ENCODE measurements around the gene TCHH. TPM values are rescaled to one million over a fixed set of nuclear protein-coding genes. Genes with fewer than 3 reads are reported as not detected.

TCHH gene
- total and polyA plus RNA-seq, 2 of the 13 experiments (the other 11 are each of a cell fraction or from before 2014, with no cell fraction given) = not detected

DNA sequence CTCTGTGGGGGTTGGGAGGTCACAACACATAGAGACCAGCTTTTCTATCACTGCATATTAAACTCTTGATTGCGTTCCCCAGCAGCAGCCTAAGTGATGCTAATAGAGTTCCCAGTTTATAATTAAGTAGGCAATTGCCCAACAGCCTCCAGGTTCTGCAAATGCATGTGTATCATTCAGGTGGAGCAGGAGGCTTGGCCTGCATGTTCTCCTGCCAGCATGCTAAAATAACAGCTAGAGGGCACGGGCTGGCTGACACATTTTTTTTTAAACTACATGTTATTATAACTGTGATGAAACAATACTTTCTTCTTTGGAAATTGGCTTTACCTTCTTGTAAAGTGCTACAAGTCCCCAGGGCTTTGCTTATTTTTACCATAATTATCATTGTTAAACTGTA lies 10.4 kb downstream of the TCHH start:
- no peaks in the 10 kb centered on the region for H3K4me1 ChIP-seq (ENCODE audit: insufficient read depth, low read length)
- intact Hi-C loops (cut with micrococcal nuclease; ENCODE audit: unreplicated experiment) = no loop called here
- no peaks in the 10 kb centered on the region for H3K79me2 ChIP-seq (ENCODE audit: insufficient read depth, low read length)
- FAIRE-seq (no peak), DNase-seq (ENCODE audit: low spot score) (no peak), ATAC-seq (no peak)
- no peak overlapping the region for H3K9ac ChIP-seq (ENCODE audit: insufficient read depth, low read depth, low read length)
- ChIA-PET CTCF (ENCODE audit: low intra/inter-chr PET ratio, low total read pairs) (no interaction called here), POLR2A (no interaction called here)
- no peaks in the 10 kb centered on the region for H3K36me3 ChIP-seq (replicated peaks in 1 of 2; ENCODE audit: control insufficient read depth in 1 of 2, insufficient read depth in 2 of 2, low read length in 2 of 2)
- no peak overlapping the region for H3K4me2 ChIP-seq (ENCODE audit: low read depth, low read length)
- peaks cover 0 to 18% of the 10 kb centered on the region in 2 experiments; a peak in 2 of 5 replicates for H3K27me3 ChIP-seq (ENCODE audit: control insufficient read depth in 1 of 2, insufficient read depth in 2 of 2, low read length in 2 of 2)
- no peaks in the 10 kb centered on the region for H3K9me3 ChIP-seq (ENCODE audit: low read length)
- no peak overlapping the region for H3K27ac ChIP-seq (ENCODE audit: extremely low read length, insufficient read depth, low read length)
- 0% methylated on average over 2 of the region's 2 CpGs for WGBS (ENCODE audit: low lambda C conversion rate)
- in situ Hi-C loops (cut with HindIII; ENCODE audit: extremely low pct_ligation_motif_present, low pct_unique_long_range_greater_than_20kb) = no loop called here
- no peaks in the 10 kb centered on the region for H4K20me1 ChIP-seq (ENCODE audit: insufficient read depth, low read length)
- H2AFZ ChIP-seq (ENCODE audit: low read length) = no peak overlapping the region
- BruUV-seq (replicated peaks) = no TSS peak
- H3K4me3 ChIP-seq (replicated peaks in 1 of 3; ENCODE audit: insufficient read depth in 1 of 3, low read depth in 2 of 3, low read length in 3 of 3) = no peak overlapping the region
- no peak for TF ChIP-seq TOE1 (CRISPR knock-in tag; IDR thresholded peaks at IDR 0.05)
- TF ChIP-seq ZSCAN20 (CRISPR knock-in tag; IDR thresholded peaks at IDR 0.05; ENCODE audit: borderline replicate concordance) = no peak
- no peak for TF ChIP-seq GATAD1 (CRISPR knock-in tag; IDR thresholded peaks at IDR 0.05)
- no peak for TF ChIP-seq ZNF530 (CRISPR knock-in tag; IDR thresholded peaks at IDR 0.05; ENCODE audit: low read depth)
- TF ChIP-seq ZNF33A (CRISPR knock-in tag; IDR thresholded peaks at IDR 0.05; ENCODE audit: borderline replicate concordance) = no peak
- TF ChIP-seq NR1H2 (CRISPR knock-in tag; IDR thresholded peaks at IDR 0.05; ENCODE audit: borderline replicate concordance, low read depth) = no peak
- no peak for TF ChIP-seq ZNF33B (CRISPR knock-in tag; IDR thresholded peaks at IDR 0.05)
- no peak for TF ChIP-seq ONECUT2 (CRISPR knock-in tag; IDR thresholded peaks at IDR 0.05)
- TF ChIP-seq KMT2A (CRISPR knock-in tag; IDR thresholded peaks at IDR 0.05) = no peak
- no peak for TF ChIP-seq HCFC1 (IDR thresholded peaks at IDR 0.05; ENCODE audit: low read depth, low read length)
- TF ChIP-seq, protein P1, sequence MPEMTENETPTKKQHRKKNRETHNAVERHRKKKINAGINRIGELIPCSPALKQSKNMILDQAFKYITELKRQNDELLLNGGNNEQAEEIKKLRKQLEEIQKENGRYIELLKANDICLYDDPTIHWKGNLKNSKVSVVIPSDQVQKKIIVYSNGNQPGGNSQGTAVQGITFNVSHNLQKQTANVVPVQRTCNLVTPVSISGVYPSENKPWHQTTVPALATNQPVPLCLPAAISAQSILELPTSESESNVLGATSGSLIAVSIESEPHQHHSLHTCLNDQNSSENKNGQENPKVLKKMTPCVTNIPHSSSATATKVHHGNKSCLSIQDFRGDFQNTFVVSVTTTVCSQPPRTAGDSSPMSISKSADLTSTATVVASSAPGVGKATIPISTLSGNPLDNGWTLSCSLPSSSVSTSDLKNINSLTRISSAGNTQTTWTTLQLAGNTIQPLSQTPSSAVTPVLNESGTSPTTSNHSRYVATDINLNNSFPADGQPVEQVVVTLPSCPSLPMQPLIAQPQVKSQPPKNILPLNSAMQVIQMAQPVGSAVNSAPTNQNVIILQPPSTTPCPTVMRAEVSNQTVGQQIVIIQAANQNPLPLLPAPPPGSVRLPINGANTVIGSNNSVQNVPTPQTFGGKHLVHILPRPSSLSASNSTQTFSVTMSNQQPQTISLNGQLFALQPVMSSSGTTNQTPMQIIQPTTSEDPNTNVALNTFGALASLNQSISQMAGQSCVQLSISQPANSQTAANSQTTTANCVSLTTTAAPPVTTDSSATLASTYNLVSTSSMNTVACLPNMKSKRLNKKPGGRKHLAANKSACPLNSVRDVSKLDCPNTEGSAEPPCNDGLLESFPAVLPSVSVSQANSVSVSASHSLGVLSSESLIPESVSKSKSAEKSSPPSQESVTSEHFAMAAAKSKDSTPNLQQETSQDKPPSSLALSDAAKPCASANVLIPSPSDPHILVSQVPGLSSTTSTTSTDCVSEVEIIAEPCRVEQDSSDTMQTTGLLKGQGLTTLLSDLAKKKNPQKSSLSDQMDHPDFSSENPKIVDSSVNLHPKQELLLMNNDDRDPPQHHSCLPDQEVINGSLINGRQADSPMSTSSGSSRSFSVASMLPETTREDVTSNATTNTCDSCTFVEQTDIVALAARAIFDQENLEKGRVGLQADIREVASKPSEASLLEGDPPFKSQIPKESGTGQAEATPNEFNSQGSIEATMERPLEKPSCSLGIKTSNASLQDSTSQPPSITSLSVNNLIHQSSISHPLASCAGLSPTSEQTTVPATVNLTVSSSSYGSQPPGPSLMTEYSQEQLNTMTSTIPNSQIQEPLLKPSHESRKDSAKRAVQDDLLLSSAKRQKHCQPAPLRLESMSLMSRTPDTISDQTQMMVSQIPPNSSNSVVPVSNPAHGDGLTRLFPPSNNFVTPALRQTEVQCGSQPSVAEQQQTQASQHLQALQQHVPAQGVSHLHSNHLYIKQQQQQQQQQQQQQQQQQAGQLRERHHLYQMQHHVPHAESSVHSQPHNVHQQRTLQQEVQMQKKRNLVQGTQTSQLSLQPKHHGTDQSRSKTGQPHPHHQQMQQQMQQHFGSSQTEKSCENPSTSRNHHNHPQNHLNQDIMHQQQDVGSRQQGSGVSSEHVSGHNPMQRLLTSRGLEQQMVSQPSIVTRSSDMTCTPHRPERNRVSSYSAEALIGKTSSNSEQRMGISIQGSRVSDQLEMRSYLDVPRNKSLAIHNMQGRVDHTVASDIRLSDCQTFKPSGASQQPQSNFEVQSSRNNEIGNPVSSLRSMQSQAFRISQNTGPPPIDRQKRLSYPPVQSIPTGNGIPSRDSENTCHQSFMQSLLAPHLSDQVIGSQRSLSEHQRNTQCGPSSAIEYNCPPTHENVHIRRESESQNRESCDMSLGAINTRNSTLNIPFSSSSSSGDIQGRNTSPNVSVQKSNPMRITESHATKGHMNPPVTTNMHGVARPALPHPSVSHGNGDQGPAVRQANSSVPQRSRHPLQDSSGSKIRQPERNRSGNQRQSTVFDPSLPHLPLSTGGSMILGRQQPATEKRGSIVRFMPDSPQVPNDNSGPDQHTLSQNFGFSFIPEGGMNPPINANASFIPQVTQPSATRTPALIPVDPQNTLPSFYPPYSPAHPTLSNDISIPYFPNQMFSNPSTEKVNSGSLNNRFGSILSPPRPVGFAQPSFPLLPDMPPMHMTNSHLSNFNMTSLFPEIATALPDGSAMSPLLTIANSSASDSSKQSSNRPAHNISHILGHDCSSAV (CRISPR knock-in tag; IDR thresholded peaks at IDR 0.05; ENCODE audit: borderline replicate concordance) = no peak
- no peak for TF ChIP-seq XRCC5 (optimal IDR thresholded peaks at IDR 0.05; ENCODE audit: low read length)
- TF ChIP-seq KDM5B (CRISPR knock-in tag; IDR thresholded peaks at IDR 0.05; ENCODE audit: borderline replicate concordance) = no peak
- TF ChIP-seq XBP1 (CRISPR knock-in tag; IDR thresholded peaks at IDR 0.05) = no peak
- TF ChIP-seq, protein P2, sequence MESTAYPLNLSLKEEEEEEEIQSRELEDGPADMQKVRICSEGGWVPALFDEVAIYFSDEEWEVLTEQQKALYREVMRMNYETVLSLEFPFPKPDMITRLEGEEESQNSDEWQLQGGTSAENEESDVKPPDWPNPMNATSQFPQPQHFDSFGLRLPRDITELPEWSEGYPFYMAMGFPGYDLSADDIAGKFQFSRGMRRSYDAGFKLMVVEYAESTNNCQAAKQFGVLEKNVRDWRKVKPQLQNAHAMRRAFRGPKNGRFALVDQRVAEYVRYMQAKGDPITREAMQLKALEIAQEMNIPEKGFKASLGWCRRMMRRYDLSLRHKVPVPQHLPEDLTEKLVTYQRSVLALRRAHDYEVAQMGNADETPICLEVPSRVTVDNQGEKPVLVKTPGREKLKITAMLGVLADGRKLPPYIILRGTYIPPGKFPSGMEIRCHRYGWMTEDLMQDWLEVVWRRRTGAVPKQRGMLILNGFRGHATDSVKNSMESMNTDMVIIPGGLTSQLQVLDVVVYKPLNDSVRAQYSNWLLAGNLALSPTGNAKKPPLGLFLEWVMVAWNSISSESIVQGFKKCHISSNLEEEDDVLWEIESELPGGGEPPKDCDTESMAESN (CRISPR knock-in tag; conservative IDR thresholded peaks at IDR 0.05) = no peak
- TF ChIP-seq RFX5 (IDR thresholded peaks at IDR 0.05; ENCODE audit: low read depth, low read length) = no peak
- no peak for TF ChIP-seq SMAD9 (CRISPR knock-in tag; IDR thresholded peaks at IDR 0.05)
- no peak for TF ChIP-seq SALL1 (CRISPR knock-in tag; IDR thresholded peaks at IDR 0.05)
